GM18507 (cell line): ENCODE measurements around the gene TOX2.

Experiments used
- DNase-seq: peaks from one replicate; pipeline ENCODE4 v3.0.0; 2011; ENCODE audit warnings: low read depth; ENCODE audit not compliant: insufficient read length; ENCODE audit errors: extremely low spot score
- FAIRE-seq: peaks from 2 replicates; lab custom pipeline; 2011; peaks lifted over from hg19 to GRCh38; lab: Jason Lieb, UNC

TOX2 gene

GRCh38 chr20:44011251-44011940 is 96.7 kb downstream of the TOX2 start:
- DNase-seq: no peak
- no peak for FAIRE-seq

- DNase-seq (no peak), FAIRE-seq (no peak)
Observed at GRCh38 chr20:44012466-44013226, 98.0 kb downstream of the TOX2 start.

- no peak for DNase-seq
Observed at GRCh38 chr20:44014807-44015732, 100.4 kb downstream of the TOX2 start.

GRCh38 chr20:44015733-44016103 is 101.1 kb downstream of the TOX2 start:
- no peak for DNase-seq
- no peak for FAIRE-seq

More at GRCh38 chr20:44014807-44015732, 100.4 kb downstream of the TOX2 start:
- no peak for FAIRE-seq

GRCh38 chr20:44016525-44016924 is 101.9 kb downstream of the TOX2 start:
- no peak for DNase-seq
- no peak for FAIRE-seq

GRCh38 chr20:44017211-44017610 is 102.6 kb downstream of the TOX2 start:
- FAIRE-seq: no peak
- no peak for DNase-seq

GRCh38 chr20:44017905-44018258 is 103.2 kb downstream of the TOX2 start:
- FAIRE-seq (no peak), DNase-seq (no peak)

- FAIRE-seq: no peak
- no peak for DNase-seq
Observed at GRCh38 chr20:44018259-44018941, 103.7 kb downstream of the TOX2 start.

GRCh38 chr20:44018942-44019637 is 104.4 kb downstream of the TOX2 start:
- DNase-seq: no peak
- FAIRE-seq: no peak

GRCh38 chr20:44019638-44020335 is 105.1 kb downstream of the TOX2 start:
- FAIRE-seq (peak; percentile 12), DNase-seq (no peak)

- no peak for FAIRE-seq
- DNase-seq: no peak
Observed at GRCh38 chr20:44020406-44021148, 105.9 kb downstream of the TOX2 start.

GRCh38 chr20:44021186-44021585 is 106.5 kb downstream of the TOX2 start:
- DNase-seq: no peak
- FAIRE-seq: no peak

- FAIRE-seq (no peak), DNase-seq (no peak)
Observed at GRCh38 chr20:44021900-44022299, 107.2 kb downstream of the TOX2 start.

- DNase-seq (no peak), FAIRE-seq (no peak)
Observed at GRCh38 chr20:44022464-44022863, 107.8 kb downstream of the TOX2 start.

- DNase-seq: no peak
- no peak for FAIRE-seq
Observed at GRCh38 chr20:44023515-44024371, 109.1 kb downstream of the TOX2 start.

- DNase-seq: no peak
- FAIRE-seq: no peak
Observed at GRCh38 chr20:44024820-44025580, 110.3 kb downstream of the TOX2 start.
